ENCODE results near the gene POU3F2.
A peak's percentile ranks its signal among the peaks of the same experiment; 100 is the strongest.

POU3F2 gene

DNA sequence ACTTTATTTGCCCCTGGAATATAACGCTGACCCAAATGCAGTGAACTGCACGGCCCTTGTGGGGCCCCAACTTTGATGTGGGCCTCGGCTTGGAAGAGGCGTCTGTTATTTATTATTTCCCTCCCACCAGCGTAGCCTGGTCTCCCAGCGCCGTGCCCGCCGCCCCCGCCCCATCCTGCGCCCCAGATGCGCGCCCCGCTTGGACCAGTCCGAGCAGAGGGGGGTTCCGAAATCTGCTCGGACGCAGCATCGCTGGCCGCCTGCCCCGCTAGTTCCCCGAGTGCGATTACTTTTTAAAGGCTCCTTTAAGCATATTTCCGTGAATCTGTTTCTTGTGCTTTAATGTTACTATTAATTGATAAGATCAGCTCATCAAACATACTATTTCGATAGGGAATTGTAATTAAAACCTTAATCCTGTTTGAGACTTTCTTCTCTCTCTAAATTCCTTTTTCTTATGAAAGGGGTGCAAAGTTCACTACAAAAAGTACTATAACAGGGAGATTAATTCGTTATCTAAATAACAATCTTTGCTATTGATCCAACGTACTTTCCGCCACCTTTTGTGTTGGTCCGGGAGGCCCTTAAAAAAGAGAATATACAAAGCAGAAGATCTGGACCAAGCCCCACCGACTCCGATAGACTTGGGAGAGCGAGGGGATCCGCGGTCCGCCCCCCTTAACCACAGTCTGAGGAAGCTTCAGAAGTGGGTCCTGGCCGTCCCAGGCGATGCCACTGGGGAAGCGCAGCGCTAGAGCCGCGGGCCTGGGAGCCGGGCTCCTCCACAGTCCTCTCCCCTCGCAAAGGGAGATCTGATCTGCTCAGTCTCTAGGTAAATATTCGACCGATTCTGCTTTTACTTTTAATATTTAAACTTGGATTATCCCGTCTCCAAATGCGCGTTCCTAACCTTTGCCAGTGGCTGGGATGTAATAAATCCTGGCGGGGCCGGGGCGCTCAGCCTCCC is 10.2 kb downstream of the POU3F2 start:
- DNase-seq: peak; percentile 62

DNA sequence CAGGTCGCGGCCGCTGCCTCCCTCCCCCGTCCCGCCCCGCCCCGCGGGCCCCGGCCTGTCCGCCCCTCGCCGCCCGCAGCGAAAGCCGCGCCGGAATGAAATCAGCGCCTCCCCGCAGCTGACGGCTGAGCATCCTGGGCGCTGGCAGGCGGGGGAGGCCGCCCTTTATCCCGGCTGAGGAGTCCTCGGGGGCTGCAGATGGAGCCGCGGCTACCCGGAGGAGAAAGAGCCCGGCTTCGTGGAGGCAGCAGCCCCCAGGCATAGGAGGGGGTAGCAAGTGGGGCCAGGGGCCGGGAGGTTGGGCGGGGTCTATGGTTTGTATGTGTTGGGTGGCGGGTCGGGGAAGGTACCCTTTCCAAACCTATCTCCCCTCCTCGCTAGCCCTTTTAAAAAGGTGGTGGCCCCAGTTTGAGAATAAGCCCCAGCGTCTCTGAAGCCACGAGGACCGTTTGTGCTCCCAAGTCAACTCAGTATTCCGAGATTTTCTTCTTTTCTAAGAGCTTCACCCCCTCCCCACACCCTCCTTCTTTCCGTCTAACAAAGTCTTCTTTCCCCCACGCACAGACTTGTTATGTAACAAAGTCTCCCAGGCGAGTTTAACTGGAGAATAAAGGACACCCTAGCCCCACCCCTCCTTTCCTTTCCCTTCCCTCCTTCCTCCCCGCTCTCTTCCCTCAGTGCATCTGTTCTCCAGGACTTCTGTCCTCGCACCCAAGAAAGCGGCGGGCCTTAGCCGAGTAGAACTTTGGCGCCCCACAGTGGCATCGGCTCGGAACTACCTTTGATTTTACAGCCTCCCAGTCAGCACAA is 11.0 kb downstream of the POU3F2 start:
- peak; percentile 81 for DNase-seq

DNA sequence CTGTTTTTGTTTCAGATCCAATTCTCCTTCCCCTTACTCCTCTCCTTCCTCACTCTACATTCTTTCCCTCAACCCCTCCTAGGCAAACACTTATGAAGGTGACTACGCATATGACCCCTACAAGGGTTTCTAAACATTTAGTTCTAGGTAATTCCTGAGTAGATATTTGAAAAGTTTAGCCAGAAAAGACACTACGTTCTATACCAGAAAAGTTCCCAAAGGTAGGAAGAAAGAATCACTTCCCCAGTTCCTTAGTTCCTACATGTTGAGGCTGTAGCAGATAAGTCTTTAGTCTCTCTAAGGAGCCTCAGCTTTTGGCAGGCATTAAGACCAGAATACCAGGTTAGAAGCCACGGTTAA is 11.6 kb downstream of the POU3F2 start:
- no peak for DNase-seq

DNA sequence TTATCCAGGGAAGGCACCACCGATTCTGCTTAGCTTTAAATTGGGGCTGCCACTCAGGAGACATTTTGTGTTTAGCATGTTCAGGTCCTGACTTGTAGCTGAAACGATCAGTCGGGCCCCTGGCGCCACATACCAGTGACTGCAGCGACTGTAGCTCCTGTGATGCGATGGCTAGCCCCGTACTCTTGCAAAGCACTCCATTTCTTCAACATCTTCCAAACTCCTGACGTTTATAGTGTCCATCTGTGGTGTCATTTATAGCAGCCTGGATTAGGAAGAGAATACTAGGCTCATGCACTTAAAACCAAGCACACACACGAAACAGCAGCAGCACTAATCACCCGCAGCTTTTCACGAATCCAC is 13.0 kb downstream of the POU3F2 start:
- DNase-seq: no peak

DNA sequence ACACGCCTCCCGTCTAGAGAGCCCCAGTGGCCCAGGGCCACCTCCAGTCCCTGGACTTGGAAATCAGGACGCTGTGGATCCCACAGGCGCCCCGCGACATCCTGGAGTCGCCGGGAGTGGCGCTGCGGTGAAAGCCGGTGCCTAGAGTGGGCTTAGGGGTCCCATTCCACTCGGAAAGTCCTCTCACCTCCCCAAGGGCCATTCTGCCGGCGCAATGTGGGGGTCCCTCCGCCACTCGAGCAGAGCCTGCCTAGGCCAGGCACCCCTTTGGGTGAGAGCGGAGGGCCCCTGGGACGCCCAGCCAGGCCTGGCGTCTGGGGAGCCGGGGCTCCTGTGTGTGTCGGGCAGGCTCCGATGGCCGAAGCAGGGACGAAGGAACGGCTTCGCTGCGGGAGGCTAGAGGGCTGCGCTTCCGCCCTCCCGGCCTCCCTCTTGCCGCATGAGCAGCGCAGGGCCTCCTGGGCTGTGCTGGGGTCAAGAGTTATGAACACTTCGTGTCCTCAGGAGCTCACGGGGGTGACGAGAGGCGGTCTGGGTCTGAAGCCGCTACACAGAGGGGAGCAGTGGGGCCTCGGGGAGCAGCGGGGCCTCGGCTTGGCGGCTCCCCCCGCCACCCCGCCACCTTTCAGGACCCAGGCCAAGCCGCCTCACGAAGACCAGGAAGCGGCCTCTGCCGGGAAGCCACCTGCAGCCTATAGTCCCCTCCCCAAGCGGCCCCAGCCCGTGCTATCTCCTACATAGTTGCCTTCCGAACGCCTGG is 13.6 kb downstream of the POU3F2 start:
- DNase-seq: no peak

DNA sequence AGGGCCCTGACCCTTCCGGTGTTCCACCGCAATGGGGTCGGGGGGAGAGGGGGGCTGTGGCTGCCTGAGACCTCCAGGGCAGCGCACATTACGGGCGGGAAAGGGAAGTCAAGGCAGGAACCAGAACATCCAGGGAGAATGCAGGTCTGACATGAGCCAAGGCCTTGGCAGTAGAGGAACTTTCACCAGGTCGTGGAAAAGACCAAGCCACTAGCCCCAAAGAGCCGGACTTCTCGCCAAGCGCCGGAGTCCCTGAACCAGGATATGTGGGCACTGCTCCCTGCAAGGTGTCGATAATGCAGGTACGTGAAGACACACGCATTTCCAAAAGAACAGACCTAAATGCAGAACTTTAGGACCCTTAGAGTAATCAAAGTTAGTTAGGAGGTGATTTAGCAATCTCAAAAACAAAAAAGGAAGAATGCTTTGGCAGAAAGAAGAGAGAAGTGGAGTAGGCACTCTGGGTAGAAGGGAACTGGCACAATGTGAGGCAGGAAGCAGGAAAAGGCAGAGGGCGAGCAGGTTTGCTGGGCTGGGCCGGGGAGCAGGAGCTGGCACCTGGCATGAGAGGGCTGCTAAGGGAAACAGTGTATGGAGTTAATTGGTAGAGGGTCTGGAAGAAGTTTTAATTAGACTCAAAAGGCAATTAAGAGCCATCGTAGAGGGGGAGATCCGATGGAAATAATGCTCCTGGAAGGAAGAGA is 14.3 kb downstream of the POU3F2 start:
- no peak for DNase-seq

DNA sequence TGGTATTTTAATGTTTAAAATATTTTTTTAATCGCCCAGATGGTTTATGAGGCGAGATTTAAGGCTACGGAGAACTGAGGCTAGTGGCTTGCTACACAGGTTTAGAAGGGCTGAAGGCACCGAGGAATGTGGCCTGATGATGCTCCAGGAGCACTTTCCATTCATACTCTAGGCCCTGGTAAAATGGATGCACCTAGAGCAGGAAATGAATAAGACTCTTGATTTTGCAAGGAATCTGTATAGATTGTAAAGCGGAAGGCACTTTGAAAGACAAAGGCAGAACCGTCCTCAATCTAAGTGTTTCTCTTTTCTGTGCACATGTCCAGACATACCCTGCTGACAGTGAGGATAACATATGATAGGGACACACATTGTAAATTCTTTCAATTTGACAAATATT is 30.1 kb downstream of the POU3F2 start:
- DNase-seq: no peak

DNA sequence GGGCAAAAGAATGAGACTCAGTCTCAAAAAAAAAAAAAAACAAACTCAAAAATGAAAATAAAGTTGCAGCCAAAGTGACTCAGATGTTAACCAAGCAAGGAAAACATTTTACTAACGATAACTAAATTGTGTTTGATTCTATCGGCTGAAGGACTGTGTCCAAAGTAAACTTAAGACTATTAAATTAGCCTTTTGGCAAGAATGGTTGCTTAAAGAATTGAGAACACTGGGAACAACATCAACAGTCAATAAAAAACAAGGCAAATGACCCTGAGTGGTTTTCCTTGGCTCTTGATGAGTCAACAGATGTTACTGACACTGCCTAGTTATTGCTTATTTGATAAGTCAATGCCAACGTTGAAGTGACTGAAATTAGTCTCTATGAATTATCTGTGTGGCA is 36.7 kb downstream of the POU3F2 start:
- no peak for DNase-seq

DNA sequence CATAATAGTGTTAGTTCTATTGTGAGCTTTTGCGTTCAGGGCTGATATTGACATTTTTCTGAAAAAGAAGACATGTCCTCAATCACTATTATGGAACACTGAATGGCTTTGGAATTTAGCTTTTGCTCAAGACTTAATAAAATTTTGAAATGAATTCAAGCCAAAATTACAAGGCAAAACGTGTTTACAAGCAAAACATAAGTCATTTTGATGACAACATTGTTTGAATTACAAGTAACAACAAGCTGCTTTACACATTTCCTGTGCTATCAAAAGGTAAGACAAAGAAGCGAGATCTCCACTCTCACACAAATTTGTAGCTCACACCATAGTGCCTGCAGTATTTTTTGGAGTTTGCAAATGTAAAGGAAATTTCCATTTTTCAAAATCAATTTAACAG is 37.4 kb downstream of the POU3F2 start:
- DNase-seq: no peak

DNA sequence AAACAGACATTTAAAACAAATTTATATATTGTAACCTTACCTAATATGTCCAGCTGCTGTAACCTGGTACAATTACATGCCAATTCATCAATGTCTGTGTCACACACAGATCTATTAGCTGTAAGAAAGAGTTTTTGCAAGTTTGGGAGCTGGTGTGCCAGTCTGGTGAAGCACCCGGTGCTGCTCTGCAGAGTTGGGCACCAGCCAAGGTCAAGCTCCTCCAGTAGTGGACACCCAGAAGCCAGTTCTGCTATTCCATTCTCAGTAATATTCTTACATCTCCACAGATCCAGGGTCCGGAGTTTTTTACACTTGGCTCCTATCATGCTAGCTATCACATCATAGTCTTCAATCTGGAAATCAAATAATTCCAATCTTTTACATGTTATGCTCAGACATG is 41.0 kb downstream of the POU3F2 start:
- no peak for DNase-seq

DNA sequence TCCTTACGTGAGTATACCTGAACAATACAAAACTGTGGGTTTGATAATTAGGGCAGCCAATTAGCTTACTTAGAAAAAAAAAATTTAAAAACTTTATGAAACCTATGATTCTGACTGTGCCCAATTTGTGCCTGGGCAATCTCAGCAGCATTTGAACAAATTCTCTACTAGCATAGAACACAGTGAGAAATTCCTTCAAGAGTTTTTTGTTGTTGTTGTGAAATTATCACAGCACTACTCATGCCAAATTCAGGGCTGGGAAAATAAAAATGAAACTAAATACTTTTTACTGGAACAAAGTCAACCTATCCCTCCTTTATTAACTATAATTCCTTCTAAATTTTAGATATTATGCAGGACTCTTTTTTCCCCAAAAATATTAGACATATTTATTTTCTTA is 42.9 kb downstream of the POU3F2 start:
- DNase-seq: no peak

DNA sequence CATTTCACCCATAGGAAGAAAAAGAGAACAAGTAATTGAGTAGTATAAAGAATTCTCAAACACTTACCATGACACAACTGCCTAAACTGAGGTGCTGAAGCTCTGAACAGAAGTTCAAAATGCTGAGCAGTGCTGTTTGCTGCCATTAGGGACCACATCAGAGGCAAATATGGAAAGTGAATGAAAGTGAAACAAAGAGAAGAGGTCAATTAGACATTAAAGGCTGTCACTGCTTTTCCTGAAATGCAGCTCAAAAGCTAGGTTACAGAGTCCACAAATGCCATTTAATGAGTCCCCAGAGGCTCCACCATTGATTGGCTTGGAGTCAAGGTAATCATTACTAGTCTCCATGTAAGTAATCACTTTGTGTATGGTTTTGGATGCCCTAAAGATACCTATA is 46.1 kb downstream of the POU3F2 start:
- no peak for DNase-seq

DNA sequence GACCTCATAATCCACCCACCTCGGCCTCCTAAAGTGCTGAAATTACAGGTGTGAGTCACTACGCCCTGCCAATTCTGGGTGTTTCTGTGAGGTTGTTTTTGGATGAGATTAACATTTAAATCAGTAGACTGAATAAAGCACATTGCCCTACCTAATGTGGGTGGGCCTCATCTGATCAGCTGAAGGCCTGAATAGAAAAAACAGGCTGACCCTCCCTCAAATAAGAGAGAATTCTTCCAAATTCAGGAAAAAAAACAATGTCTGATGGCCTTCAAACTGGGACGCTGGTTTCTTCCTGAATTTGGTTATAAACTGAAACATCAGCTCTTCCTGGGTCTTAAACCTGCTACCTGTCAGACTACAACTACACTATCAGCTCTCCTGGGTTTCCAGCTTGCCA is 51.0 kb downstream of the POU3F2 start:
- DNase-seq: no peak

DNA sequence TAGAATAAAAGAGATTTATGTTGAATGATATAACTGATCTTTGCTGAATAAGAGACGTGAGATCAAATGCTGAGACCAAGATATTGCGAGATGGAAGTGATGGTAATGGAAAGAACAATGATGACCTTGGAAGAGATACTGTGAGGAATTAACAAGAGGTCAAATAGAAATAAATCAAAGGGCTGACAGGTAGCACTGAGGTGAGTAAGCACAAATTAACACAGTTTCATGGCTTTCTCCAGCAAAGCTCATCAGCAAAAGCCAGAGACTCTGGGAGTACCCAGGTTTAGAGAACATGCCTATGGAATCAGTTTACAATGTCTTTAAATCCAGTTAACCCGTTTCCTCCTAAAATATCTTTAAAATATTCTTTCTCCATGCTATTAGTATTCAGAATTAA is 53.3 kb downstream of the POU3F2 start:
- no peak for DNase-seq

All from NCI-H526 treated with DMSO at 0.1 percent for 48 hours (cell line).